HepG2 (cell line): ENCODE measurements around the gene DDX19B. TPM values are rescaled to one million over a fixed set of nuclear protein-coding genes. Genes with fewer than 3 reads are reported as not detected.

Experiments used
- MED13 ChIP-seq: sonication (generic); formaldehyde crosslinking; IDR thresholded peaks from 2 replicates; pipeline ENCODE4 v1.5.0; 2020; ENCODE audit warnings: missing genetic modification reagents
- NBN ChIP-seq: fragments of 450-650 bp; conservative IDR thresholded peaks from 2 replicates; pipeline ENCODE4 v1.6.1; 2017
- PCBP1 ChIP-seq: fragments of 200-400 bp; formaldehyde crosslinking; IDR thresholded peaks from 2 replicates; pipeline ENCODE4 v1.6.1; 2017; ENCODE audit warnings: mild to moderate bottlenecking, low read depth, low read length, borderline replicate concordance
- STAG1 ChIP-seq: sonication (generic); formaldehyde crosslinking; IDR thresholded peaks from 2 replicates; pipeline ENCODE4 v1.4.0; 2020; ENCODE audit warnings: missing genetic modification reagents
- ZMYM4 ChIP-seq: sonication (generic); formaldehyde crosslinking; IDR thresholded peaks from 2 replicates; pipeline ENCODE4 v1.8.1; 2023; ENCODE audit warnings: mild to moderate bottlenecking, missing genetic modification reagents
- ZNF543 ChIP-seq: sonication (generic); formaldehyde crosslinking; IDR thresholded peaks from 2 replicates; pipeline ENCODE4 v1.4.0; 2020; ENCODE audit warnings: mild to moderate bottlenecking, missing genetic modification reagents
- ZNF672 ChIP-seq: sonication (generic); formaldehyde crosslinking; IDR thresholded peaks from 2 replicates; pipeline ENCODE4 v1.8.1; 2022; ENCODE audit warnings: missing genetic modification reagents
- polyA plus RNA-seq, 8 experiments: library from polyadenylated mRNA; depleted of rRNA in 3 of 8; stranded (reverse) in 7 of 8; unstranded in 1 of 8; fragments of >200 nt; fragmentation: Illumina TruSeq in 4 of 8; extraction: Trizol in 4 of 8; gene quantifications; 2 replicates each; pipeline versions ENCODE4 v1.2.1 to v1.2.3, GENCODE V29; 2011 to 2016; ENCODE audit warnings: low read depth in 4 of 8, missing spikeins in 1 of 8, mixed read lengths in 1 of 8; ENCODE audit not compliant: insufficient read depth in 1 of 8
- total RNA-seq, 5 experiments: library from RNA; depleted of rRNA; stranded (reverse); fragments of >200 nt; fragmentation: Illumina TruSeq; extraction: Trizol; gene quantifications; 2 replicates each; pipeline ENCODE4 v1.2.3, GENCODE V29; 2016; ENCODE audit warnings: low read depth in 1 of 5
- TF ChIP-seq, protein P1 (sequence below): sonication (generic); formaldehyde crosslinking; IDR thresholded peaks from 2 replicates; pipeline ENCODE4 v1.4.0; 2020; ENCODE audit warnings: missing genetic modification reagents, borderline replicate concordance
- TF ChIP-seq, protein P2 (sequence below): IDR thresholded peaks from 2 replicates; pipeline ENCODE4 v1.6.1; 2012; ENCODE audit warnings: inconsistent platforms
- TF ChIP-seq, protein P3 (sequence below): sonication (generic); formaldehyde crosslinking; IDR thresholded peaks from 2 replicates; pipeline ENCODE4 v1.4.0; 2020; ENCODE audit warnings: mild to moderate bottlenecking, missing genetic modification reagents
- TF ChIP-seq, protein P4 (sequence below): sonication (generic); formaldehyde crosslinking; conservative IDR thresholded peaks from 2 replicates; pipeline ENCODE4 v1.5.0; 2020; ENCODE audit warnings: missing genetic modification reagents
- TF ChIP-seq, protein P5 (sequence below): IDR thresholded peaks from 2 replicates; pipeline ENCODE4 v1.4.0; 2020; ENCODE audit warnings: mild to moderate bottlenecking, missing genetic modification reagents
- TF ChIP-seq, protein P6 (sequence below): sonication (generic); formaldehyde crosslinking; IDR thresholded peaks from 2 replicates; pipeline ENCODE4 v1.8.0; 2022; ENCODE audit warnings: missing genetic modification reagents, mild to moderate bottlenecking, moderate library complexity, borderline replicate concordance

Gene DDX19B
- total and polyA plus RNA-seq, 2 of the 13 experiments (the other 11 are each of a cell fraction or from before 2014, with no cell fraction given), result 36.2 to 40.0 TPM

DNA sequence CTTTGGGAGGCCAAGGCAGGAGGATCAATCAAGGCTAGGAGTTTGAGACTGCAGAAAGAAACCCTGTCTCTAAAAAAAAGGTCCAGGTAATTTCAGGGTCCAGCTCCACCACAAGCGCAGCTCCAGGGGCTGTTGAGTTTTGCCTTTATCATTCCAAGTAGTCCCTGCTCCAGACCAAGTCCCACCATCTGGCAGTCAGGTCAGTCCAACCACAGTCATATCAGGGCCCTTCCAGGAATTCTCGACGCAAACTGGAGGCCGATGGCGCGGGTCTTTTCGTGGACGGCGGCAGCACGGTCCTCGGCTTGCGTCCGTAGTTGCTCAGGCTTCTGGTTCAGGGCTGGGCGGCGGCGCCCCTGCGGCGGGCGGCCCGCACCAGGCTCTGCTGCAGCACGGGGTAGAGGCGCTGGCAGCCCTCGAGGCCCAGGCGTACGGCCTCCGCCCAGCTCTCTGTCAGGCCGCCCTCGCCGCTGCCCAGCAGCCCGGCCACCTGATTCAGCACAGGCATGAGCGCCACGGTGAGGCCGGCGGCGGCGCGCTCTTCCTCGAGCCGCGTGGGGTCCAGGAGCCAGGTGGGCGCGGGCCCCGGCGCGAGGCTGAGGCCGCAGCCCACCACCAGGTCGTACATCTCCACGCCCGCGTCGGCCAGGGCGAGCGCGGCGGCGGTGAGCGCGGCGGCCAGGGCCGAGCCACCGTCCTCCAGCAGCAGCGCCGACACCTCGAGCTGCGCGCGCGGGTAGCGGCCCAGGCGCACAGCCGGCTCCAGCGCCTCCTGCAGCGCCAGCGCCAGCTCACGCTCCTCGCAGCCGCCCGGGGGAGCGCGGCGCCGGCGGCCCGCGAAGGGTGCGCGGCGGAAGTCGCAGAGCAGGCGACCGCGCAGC is 48.0 kb upstream of the DDX19B start (continued):
- TF ChIP-seq, protein P1, sequence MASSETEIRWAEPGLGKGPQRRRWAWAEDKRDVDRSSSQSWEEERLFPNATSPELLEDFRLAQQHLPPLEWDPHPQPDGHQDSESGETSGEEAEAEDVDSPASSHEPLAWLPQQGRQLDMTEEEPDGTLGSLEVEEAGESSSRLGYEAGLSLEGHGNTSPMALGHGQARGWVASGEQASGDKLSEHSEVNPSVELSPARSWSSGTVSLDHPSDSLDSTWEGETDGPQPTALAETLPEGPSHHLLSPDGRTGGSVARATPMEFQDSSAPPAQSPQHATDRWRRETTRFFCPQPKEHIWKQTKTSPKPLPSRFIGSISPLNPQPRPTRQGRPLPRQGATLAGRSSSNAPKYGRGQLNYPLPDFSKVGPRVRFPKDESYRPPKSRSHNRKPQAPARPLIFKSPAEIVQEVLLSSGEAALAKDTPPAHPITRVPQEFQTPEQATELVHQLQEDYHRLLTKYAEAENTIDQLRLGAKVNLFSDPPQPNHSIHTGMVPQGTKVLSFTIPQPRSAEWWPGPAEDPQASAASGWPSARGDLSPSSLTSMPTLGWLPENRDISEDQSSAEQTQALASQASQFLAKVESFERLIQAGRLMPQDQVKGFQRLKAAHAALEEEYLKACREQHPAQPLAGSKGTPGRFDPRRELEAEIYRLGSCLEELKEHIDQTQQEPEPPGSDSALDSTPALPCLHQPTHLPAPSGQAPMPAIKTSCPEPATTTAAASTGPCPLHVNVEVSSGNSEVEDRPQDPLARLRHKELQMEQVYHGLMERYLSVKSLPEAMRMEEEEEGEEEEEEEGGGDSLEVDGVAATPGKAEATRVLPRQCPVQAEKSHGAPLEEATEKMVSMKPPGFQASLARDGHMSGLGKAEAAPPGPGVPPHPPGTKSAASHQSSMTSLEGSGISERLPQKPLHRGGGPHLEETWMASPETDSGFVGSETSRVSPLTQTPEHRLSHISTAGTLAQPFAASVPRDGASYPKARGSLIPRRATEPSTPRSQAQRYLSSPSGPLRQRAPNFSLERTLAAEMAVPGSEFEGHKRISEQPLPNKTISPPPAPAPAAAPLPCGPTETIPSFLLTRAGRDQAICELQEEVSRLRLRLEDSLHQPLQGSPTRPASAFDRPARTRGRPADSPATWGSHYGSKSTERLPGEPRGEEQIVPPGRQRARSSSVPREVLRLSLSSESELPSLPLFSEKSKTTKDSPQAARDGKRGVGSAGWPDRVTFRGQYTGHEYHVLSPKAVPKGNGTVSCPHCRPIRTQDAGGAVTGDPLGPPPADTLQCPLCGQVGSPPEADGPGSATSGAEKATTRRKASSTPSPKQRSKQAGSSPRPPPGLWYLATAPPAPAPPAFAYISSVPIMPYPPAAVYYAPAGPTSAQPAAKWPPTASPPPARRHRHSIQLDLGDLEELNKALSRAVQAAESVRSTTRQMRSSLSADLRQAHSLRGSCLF (CRISPR knock-in tag), result no peak; the same call in 1 of the 2 replicates
- TF ChIP-seq PCBP1 (no peak), ZNF672 (no peak), STAG1 (CRISPR knock-in tag) (peak; percentile 82), ZMYM4 (CRISPR knock-in tag) (peak; percentile 30; the same call in 1 of the 2 replicates), NBN (no peak), MED13 (CRISPR knock-in tag) (peak; percentile 40; the same call in 1 of the 2 replicates), ZNF543 (CRISPR knock-in tag) (0 out of 2 replicates have a peak, but pooled peaks have one; percentile 46)
- TF ChIP-seq, protein P2, sequence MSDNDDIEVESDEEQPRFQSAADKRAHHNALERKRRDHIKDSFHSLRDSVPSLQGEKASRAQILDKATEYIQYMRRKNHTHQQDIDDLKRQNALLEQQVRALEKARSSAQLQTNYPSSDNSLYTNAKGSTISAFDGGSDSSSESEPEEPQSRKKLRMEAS, result peak; percentile 83; the same call in 1 of the 2 replicates
- TF ChIP-seq, protein P3, sequence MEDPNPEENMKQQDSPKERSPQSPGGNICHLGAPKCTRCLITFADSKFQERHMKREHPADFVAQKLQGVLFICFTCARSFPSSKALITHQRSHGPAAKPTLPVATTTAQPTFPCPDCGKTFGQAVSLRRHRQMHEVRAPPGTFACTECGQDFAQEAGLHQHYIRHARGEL (CRISPR knock-in tag), result no peak; the same call in 1 of the 2 replicates
- TF ChIP-seq, protein P4, sequence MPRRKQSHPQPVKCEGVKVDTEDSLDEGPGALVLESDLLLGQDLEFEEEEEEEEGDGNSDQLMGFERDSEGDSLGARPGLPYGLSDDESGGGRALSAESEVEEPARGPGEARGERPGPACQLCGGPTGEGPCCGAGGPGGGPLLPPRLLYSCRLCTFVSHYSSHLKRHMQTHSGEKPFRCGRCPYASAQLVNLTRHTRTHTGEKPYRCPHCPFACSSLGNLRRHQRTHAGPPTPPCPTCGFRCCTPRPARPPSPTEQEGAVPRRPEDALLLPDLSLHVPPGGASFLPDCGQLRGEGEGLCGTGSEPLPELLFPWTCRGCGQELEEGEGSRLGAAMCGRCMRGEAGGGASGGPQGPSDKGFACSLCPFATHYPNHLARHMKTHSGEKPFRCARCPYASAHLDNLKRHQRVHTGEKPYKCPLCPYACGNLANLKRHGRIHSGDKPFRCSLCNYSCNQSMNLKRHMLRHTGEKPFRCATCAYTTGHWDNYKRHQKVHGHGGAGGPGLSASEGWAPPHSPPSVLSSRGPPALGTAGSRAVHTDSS, result no peak
- TF ChIP-seq, protein P5, sequence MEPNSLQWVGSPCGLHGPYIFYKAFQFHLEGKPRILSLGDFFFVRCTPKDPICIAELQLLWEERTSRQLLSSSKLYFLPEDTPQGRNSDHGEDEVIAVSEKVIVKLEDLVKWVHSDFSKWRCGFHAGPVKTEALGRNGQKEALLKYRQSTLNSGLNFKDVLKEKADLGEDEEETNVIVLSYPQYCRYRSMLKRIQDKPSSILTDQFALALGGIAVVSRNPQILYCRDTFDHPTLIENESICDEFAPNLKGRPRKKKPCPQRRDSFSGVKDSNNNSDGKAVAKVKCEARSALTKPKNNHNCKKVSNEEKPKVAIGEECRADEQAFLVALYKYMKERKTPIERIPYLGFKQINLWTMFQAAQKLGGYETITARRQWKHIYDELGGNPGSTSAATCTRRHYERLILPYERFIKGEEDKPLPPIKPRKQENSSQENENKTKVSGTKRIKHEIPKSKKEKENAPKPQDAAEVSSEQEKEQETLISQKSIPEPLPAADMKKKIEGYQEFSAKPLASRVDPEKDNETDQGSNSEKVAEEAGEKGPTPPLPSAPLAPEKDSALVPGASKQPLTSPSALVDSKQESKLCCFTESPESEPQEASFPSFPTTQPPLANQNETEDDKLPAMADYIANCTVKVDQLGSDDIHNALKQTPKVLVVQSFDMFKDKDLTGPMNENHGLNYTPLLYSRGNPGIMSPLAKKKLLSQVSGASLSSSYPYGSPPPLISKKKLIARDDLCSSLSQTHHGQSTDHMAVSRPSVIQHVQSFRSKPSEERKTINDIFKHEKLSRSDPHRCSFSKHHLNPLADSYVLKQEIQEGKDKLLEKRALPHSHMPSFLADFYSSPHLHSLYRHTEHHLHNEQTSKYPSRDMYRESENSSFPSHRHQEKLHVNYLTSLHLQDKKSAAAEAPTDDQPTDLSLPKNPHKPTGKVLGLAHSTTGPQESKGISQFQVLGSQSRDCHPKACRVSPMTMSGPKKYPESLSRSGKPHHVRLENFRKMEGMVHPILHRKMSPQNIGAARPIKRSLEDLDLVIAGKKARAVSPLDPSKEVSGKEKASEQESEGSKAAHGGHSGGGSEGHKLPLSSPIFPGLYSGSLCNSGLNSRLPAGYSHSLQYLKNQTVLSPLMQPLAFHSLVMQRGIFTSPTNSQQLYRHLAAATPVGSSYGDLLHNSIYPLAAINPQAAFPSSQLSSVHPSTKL (CRISPR knock-in tag), result peak; percentile 40
- TF ChIP-seq, protein P6, sequence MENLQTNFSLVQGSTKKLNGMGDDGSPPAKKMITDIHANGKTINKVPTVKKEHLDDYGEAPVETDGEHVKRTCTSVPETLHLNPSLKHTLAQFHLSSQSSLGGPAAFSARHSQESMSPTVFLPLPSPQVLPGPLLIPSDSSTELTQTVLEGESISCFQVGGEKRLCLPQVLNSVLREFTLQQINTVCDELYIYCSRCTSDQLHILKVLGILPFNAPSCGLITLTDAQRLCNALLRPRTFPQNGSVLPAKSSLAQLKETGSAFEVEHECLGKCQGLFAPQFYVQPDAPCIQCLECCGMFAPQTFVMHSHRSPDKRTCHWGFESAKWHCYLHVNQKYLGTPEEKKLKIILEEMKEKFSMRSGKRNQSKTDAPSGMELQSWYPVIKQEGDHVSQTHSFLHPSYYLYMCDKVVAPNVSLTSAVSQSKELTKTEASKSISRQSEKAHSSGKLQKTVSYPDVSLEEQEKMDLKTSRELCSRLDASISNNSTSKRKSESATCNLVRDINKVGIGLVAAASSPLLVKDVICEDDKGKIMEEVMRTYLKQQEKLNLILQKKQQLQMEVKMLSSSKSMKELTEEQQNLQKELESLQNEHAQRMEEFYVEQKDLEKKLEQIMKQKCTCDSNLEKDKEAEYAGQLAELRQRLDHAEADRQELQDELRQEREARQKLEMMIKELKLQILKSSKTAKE (CRISPR knock-in tag), result no peak
